ENCODE data around the gene ARMH3.

Gene ARMH3

DNA sequence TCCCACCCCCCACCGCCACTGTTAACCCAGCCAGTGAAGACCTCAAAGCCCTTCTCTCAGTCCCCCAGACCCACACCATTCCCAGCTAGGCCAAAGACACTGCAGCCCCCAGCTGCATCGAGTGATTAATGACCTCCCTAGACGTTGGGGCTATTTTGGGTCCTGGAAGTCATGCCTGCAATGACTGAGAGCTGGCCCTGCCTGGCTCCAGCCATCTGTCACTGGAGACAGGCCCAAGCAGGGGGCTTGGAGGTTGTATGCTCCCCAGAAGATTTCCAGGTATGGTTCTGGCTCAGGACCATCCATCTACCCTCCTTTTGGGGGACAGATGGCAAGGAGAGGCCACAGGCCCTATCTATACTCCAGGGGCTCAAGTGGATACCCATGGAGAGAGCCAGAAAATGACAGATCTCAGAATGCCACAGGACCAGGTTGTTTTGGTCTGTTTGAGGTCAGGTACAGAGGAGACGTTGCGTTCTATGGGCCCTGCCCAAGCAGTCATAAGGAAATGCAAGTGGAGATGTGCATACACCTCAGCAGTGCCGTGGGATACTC lies 217.5 kb downstream of the ARMH3 start:
- Histone ChIP-seq H3K36me3 (ENCODE audit: control insufficient read depth, insufficient read depth, low read length) (no peaks in the 10 kb centered on the region), H3K27me3 (ENCODE audit: control insufficient read depth, insufficient read depth, low read length) (no peaks in the 10 kb centered on the region), H3K9me3 (ENCODE audit: control insufficient read depth, low read length) (no peaks in the 10 kb centered on the region), H3K9ac (ENCODE audit: low read length) (no peak overlapping the region), H3K4me3 (ENCODE audit: low read length) (no peak overlapping the region), H3K4me1 (ENCODE audit: control insufficient read depth, insufficient read depth, low read length) (peaks cover 21% of the 10 kb centered on the region)

DNA sequence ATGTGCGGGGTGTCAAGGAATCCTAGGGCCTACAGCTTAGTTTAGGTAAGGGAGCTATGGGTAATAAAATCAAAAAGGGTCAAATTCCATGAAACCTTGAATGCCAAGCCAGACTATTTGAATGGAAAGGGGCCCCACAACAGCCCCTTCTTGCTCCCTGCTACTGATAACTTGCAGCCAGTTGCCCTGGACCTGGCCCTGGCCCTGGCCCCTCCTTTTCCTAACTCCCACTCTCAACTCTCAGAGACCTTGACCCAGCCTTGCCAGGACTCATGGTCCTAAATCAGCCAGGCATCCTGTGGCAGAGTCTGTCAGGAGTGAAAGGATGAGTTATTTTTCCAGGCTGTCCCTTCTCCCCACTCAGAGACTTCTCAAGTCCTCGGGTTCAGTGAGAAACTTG lies 218.2 kb downstream of the ARMH3 start:
- Histone ChIP-seq H3K9ac (ENCODE audit: low read length) (no peak overlapping the region), H3K4me1 (ENCODE audit: control insufficient read depth, insufficient read depth, low read length) (peaks cover 21% of the 10 kb centered on the region), H3K36me3 (ENCODE audit: control insufficient read depth, insufficient read depth, low read length) (no peaks in the 10 kb centered on the region), H3K27me3 (ENCODE audit: control insufficient read depth, insufficient read depth, low read length) (no peaks in the 10 kb centered on the region), H3K4me3 (ENCODE audit: low read length) (no peak overlapping the region), H3K9me3 (ENCODE audit: control insufficient read depth, low read length) (no peaks in the 10 kb centered on the region)

DNA sequence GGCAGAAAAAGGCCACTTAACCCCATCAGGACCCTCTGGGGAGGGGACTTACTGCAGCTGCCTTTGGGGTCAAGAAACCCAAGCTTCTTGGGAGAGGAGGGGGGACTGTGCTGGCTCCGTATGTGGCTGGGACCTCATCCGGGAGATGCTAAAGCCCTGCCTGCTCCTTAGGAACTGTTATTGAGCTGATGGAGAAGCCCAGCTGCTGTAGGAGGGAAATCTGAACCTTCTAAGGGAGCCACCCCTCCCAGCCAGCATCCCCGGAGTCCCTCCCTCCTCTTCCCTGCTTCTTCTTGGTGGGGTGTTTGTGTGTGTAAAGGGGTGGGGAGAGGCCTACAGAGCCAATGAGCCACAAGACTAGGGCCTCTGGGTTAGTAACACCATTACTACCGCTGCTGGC lies 220.6 kb downstream of the ARMH3 start:
- Histone ChIP-seq H3K4me3 (ENCODE audit: low read length) (no peak overlapping the region), H3K4me1 (ENCODE audit: control insufficient read depth, insufficient read depth, low read length) (peaks cover 20% of the 10 kb centered on the region), H3K9me3 (ENCODE audit: control insufficient read depth, low read length) (no peaks in the 10 kb centered on the region), H3K9ac (ENCODE audit: low read length) (no peak overlapping the region), H3K27me3 (ENCODE audit: control insufficient read depth, insufficient read depth, low read length) (no peaks in the 10 kb centered on the region), H3K36me3 (ENCODE audit: control insufficient read depth, insufficient read depth, low read length) (no peaks in the 10 kb centered on the region)

DNA sequence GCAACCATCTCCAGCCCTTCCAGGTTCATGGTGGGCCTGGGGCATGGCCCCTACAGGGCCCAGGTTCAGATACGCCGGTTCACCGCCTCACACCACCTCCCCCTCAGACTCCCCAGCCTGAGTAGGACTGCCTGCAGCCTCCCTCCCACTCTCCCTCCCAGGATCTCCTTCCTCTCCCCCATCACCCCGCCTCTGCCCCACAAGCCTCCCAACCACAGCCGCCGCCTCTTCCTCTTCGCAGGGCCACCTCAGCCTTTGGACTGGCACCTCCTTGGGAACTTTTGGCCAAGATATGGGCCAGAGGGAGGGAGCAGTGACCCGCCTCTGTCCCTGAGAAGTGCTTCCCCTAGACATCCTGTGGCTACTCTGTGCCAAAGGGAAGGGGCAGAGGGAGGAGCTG lies 221.6 kb downstream of the ARMH3 start:
- Histone ChIP-seq H3K9me3 (ENCODE audit: control insufficient read depth, low read length) (no peaks in the 10 kb centered on the region), H3K4me1 (ENCODE audit: control insufficient read depth, insufficient read depth, low read length) (peaks cover 17% of the 10 kb centered on the region), H3K4me3 (ENCODE audit: low read length) (no peak overlapping the region), H3K9ac (ENCODE audit: low read length) (no peak overlapping the region), H3K36me3 (ENCODE audit: control insufficient read depth, insufficient read depth, low read length) (no peaks in the 10 kb centered on the region), H3K27me3 (ENCODE audit: control insufficient read depth, insufficient read depth, low read length) (no peaks in the 10 kb centered on the region)

DNA sequence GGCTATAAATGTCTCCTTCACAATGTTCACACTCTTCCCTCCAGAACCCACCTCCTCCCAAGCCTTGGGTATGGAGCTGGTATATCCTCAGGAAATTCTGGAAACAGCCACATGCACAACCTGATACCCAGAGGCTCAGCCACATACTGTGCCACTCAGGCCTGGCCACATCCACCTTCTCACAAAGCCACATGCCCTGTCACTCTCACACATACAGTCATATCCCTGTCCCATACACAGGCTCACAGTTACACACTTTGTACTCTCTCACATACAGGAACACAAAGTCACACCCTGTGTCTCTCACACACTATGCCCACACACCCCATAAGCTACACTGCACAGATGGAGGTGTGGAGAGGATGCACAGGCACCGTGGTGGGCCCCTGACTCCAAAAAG lies 222.5 kb downstream of the ARMH3 start:
- peaks cover 15% of the 10 kb centered on the region for H3K4me1 ChIP-seq (ENCODE audit: control insufficient read depth, insufficient read depth, low read length)
- H3K27me3 ChIP-seq (ENCODE audit: control insufficient read depth, insufficient read depth, low read length), result no peaks in the 10 kb centered on the region
- no peak overlapping the region for H3K9ac ChIP-seq (ENCODE audit: low read length)
- no peaks in the 10 kb centered on the region for H3K36me3 ChIP-seq (ENCODE audit: control insufficient read depth, insufficient read depth, low read length)
- H3K4me3 ChIP-seq (ENCODE audit: low read length), result no peak overlapping the region
- no peaks in the 10 kb centered on the region for H3K9me3 ChIP-seq (ENCODE audit: control insufficient read depth, low read length)

DNA sequence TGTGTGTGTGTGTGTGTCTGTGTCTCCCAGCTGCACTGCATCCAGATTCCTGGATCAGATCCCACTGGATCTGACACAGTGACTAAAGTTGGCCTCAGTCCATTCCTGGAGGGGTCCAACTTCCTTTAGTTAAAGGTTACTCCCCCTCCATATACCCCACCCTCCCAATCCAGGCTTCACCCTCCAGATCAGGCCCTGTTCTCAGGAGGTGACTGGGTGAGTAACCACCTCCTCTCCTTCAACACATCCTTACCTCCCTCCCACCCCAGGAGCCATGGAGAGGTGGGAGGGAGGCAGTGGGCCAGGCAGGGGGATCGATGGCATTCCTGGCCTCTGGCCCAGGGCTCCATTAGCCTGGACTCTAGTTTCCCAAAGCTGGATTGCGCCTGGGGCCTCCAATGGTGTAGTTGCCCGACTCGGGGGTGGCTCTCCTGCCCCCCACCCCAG lies 223.6 kb downstream of the ARMH3 start:
- no peak overlapping the region for H3K9ac ChIP-seq (ENCODE audit: low read length)
- no peaks in the 10 kb centered on the region for H3K36me3 ChIP-seq (ENCODE audit: control insufficient read depth, insufficient read depth, low read length)
- H3K4me1 ChIP-seq (ENCODE audit: control insufficient read depth, insufficient read depth, low read length), result peaks cover 15% of the 10 kb centered on the region
- H3K4me3 ChIP-seq (ENCODE audit: low read length), result no peak overlapping the region
- no peaks in the 10 kb centered on the region for H3K27me3 ChIP-seq (ENCODE audit: control insufficient read depth, insufficient read depth, low read length)
- no peaks in the 10 kb centered on the region for H3K9me3 ChIP-seq (ENCODE audit: control insufficient read depth, low read length)

DNA sequence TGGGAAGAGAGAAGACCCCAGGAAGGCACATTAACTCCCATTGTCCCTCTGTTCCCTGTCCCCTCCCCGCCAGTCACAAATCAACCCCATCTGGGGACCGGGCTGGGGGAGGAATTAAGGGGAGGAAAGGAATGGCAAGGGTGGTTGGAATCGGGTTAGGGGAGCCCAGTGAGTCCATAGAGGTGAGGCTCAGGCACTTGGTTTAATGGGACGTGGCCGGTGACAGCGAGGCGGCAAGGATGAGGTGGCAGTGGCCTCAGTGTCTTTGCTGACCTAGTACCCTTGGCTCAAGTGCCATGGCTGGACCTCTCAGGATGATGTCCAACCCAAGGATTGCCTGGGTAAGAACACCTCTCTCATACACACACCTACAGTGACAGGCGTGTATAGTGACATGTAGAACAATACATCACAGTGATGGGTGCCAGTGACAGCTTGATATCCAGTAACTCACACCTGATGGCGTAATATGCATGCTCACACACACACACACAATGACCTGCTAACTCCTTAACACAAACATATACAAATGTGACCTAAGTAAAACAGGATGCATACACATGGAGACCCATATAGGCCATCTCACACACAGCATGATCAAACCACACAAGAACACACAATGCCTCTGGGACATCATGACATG lies 224.7 kb downstream of the ARMH3 start:
- Histone ChIP-seq H3K27me3 (ENCODE audit: control insufficient read depth, insufficient read depth, low read length) (no peaks in the 10 kb centered on the region), H3K4me3 (ENCODE audit: low read length) (peak overlapping the region; percentile 6), H3K4me1 (ENCODE audit: control insufficient read depth, insufficient read depth, low read length) (peaks cover 15% of the 10 kb centered on the region), H3K9ac (ENCODE audit: low read length) (peak overlapping the region; percentile 30), H3K36me3 (ENCODE audit: control insufficient read depth, insufficient read depth, low read length) (no peaks in the 10 kb centered on the region), H3K9me3 (ENCODE audit: control insufficient read depth, low read length) (no peaks in the 10 kb centered on the region)

DNA sequence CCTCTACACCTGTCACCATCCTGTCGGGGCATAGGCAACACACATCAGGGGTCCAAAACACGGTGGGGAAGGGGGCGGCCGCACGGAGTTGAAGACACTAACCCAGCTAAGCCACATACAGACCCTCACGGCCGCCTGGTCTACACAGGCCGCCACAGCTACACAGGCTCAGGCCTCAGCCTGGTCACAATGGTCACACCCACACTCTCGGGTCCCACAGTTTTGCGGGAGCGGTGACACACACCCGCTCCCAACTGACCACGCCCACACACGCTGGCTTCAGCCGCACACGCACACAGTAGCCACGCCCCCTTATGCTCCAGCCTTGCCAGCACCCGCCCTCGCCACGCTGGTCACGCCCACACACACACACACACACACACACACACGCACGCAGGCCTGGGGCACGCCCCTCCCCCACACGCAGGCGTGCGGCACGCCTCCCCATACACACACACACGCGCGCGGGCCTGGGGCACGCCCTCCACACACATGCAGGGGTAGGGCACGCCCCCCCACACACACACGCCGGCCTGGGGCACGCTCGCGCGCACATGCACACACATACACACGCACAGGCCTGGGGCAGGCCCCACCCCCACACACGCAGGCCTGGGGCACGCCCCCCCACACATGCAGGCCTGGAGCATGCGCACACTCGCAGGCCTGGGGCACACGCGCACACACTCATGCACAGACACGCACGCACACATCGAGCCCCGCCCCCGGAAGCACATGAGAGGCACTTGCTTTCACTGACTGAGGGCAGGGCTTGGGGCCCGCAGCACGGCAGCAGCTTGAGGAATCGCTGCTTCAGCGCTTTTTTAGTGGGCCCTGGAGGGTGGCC lies 225.4 kb downstream of the ARMH3 start:
- Histone ChIP-seq H3K36me3 (ENCODE audit: control insufficient read depth, insufficient read depth, low read length) (no peaks in the 10 kb centered on the region), H3K4me3 (ENCODE audit: low read length) (peak overlapping the region; percentile 6), H3K9me3 (ENCODE audit: control insufficient read depth, low read length) (no peaks in the 10 kb centered on the region), H3K4me1 (ENCODE audit: control insufficient read depth, insufficient read depth, low read length) (peaks cover 15% of the 10 kb centered on the region), H3K27me3 (ENCODE audit: control insufficient read depth, insufficient read depth, low read length) (no peaks in the 10 kb centered on the region), H3K9ac (ENCODE audit: low read length) (peak overlapping the region; percentile 30)

DNA sequence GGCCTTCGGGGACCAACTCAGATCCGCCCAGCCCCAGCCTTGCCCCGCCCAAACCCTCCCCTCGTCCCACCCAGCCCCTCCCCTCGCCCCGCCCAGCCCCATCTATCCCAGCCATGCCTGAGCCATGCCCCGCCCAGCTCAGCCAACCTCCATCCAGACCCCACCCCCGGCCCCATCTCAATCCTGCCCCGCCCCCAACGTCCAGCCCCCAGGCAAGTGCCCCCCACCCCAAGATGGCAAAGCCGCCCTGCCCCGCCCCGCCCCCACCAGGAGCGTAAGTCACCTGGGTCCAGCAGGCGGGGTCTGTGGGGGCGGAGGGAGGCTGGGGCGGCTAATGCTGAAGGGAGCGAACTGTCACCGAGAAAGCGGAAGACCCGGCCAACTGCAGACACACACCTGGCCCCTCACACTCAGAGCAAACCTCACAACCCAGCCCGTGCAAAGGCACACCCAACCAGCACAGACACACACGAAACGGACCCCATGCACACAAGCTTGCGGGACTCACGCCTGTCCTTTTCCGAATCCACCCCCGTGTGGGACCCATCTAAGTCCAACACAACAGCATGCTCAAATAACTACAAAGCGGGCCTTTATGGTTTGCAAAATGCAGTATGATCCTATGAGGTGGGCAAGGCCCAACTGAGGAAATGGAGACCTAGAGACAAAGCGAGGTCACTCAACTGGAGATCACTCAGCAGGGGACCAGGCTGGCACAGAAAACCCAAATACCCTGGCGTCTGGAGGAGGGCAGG lies 226.2 kb downstream of the ARMH3 start:
- Histone ChIP-seq H3K36me3 (ENCODE audit: control insufficient read depth, insufficient read depth, low read length) (no peaks in the 10 kb centered on the region), H3K9ac (ENCODE audit: low read length) (no peak overlapping the region), H3K9me3 (ENCODE audit: control insufficient read depth, low read length) (no peaks in the 10 kb centered on the region), H3K4me3 (ENCODE audit: low read length) (peak overlapping the region; percentile 6), H3K27me3 (ENCODE audit: control insufficient read depth, insufficient read depth, low read length) (no peaks in the 10 kb centered on the region), H3K4me1 (ENCODE audit: control insufficient read depth, insufficient read depth, low read length) (peaks cover 15% of the 10 kb centered on the region)

DNA sequence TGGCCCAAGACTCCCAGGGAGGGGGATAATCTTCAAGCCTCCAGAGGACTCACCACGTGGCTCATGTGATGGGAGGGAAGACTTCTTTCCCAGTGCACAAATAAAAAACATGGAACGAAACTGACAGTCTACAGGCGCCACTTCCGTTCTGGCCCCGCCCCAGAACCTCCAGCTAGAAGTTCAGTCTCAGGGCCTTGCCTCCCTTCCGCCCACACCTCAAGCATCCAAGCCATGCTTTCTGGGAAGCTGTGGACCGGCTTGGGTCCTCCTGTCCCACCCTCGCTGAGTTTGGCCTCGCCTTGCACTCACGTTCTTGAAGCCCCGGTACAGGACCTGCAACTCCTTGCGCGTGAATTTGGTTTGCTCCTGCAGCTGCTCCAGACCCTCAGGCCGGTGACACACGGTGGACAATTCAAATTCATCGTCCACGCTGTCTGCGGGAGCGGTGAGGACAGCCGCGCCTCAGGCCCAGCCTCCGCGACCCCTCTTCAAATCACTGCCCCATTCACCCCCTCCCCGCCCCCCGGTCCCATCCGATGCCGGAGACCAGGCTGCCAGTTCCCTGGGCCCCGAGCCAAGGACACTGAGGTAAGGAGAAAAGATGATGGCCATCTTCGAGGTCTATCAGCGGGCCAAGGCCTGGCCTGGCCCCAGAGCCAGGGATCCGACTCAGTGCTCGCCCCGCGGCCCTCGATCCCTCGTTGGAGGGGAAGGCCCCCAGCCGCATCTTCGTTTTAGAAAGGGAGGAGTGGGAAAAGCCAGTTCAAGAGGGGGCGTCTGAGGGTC lies 227.0 kb downstream of the ARMH3 start:
- Histone ChIP-seq H3K9me3 (ENCODE audit: control insufficient read depth, low read length) (no peaks in the 10 kb centered on the region), H3K9ac (ENCODE audit: low read length) (no peak overlapping the region), H3K36me3 (ENCODE audit: control insufficient read depth, insufficient read depth, low read length) (no peaks in the 10 kb centered on the region), H3K4me1 (ENCODE audit: control insufficient read depth, insufficient read depth, low read length) (peaks cover 15% of the 10 kb centered on the region), H3K27me3 (ENCODE audit: control insufficient read depth, insufficient read depth, low read length) (no peaks in the 10 kb centered on the region), H3K4me3 (ENCODE audit: low read length) (no peak overlapping the region)

DNA sequence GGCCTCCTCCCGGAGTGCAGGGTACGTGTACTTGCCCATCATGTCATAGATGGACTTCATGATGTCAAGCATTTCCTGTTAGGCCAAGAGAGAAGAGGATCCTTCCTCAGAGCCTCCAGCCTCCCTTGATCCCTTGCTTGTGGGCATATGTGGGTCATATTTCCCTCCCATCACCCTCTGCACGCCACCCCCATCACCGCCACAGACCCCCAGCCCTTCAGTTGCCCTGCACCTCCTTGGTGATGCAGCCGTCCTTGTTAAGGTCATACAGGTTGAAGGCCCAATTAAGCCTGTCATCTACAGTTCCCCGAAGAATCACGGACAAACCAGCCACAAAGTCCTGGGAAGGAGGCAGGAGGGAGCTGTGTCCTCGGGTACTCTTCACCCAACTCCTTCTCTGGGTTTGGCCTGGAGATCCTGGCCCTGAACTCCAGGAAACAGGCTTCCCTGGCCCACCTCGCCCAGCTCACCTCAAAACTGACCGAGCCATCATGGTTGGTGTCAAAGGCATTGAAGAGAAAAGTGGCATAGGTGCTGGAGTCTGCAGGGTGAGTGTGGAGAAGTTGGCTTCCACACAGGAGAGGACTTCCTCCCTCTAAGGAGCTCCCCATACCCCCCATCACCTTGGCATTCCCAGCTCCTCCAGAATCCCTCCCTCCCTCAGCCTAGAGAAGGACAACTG lies 227.9 kb downstream of the ARMH3 start:
- Histone ChIP-seq H3K36me3 (ENCODE audit: control insufficient read depth, insufficient read depth, low read length) (no peaks in the 10 kb centered on the region), H3K9me3 (ENCODE audit: control insufficient read depth, low read length) (no peaks in the 10 kb centered on the region), H3K27me3 (ENCODE audit: control insufficient read depth, insufficient read depth, low read length) (no peaks in the 10 kb centered on the region), H3K9ac (ENCODE audit: low read length) (no peak overlapping the region), H3K4me1 (ENCODE audit: control insufficient read depth, insufficient read depth, low read length) (peaks cover 15% of the 10 kb centered on the region), H3K4me3 (ENCODE audit: low read length) (no peak overlapping the region)
